ENCODE data around the gene ABLIM3. TPM values are rescaled to one million over a fixed set of nuclear protein-coding genes. Genes with fewer than 3 reads are reported as not detected.

ABLIM3 gene
- total RNA-seq, 4 donors from 2014 or later: 2.6 to 49.5 (median 6.9) TPM

DNA sequence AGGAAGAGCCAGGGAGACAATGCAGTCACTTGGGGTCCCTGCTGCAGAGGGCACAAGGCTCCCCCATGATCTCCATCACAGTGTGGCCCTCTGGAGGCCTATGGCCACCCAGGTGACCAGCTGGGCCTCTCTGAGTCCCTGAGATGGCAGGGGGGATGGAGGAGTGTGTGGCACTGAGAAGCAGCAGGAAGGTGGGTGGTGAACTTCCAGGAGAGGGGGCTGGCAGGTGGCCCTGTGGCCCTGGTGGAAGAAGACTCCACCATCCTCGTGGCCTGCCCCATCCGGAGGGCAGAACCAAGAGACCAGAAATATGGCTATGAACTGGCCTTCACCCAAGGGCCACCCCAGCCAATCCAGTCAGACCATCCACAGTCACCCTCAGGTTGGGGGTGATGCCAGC lies 98.6 kb downstream of the ABLIM3 start:
- H3K4me3 ChIP-seq: no peak overlapping the region
- H3K27me3 ChIP-seq: no peaks in the 10 kb centered on the region
- no peak overlapping the region for H3K27ac ChIP-seq
- no peaks in the 10 kb centered on the region for H3K9me3 ChIP-seq
- H3K36me3 ChIP-seq: no peaks in the 10 kb centered on the region
- intact Hi-C loops (cut with DNase I; ENCODE audit: low total_unique reads): no loop called here
- TF ChIP-seq, protein P1, sequence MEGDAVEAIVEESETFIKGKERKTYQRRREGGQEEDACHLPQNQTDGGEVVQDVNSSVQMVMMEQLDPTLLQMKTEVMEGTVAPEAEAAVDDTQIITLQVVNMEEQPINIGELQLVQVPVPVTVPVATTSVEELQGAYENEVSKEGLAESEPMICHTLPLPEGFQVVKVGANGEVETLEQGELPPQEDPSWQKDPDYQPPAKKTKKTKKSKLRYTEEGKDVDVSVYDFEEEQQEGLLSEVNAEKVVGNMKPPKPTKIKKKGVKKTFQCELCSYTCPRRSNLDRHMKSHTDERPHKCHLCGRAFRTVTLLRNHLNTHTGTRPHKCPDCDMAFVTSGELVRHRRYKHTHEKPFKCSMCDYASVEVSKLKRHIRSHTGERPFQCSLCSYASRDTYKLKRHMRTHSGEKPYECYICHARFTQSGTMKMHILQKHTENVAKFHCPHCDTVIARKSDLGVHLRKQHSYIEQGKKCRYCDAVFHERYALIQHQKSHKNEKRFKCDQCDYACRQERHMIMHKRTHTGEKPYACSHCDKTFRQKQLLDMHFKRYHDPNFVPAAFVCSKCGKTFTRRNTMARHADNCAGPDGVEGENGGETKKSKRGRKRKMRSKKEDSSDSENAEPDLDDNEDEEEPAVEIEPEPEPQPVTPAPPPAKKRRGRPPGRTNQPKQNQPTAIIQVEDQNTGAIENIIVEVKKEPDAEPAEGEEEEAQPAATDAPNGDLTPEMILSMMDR (IDR thresholded peaks at IDR 0.05): no peak
- no peak for TF ChIP-seq POLR2A (IDR thresholded peaks at IDR 0.05)
- H3K4me1 ChIP-seq: no peaks in the 10 kb centered on the region
- DNase-seq: no peak

DNA sequence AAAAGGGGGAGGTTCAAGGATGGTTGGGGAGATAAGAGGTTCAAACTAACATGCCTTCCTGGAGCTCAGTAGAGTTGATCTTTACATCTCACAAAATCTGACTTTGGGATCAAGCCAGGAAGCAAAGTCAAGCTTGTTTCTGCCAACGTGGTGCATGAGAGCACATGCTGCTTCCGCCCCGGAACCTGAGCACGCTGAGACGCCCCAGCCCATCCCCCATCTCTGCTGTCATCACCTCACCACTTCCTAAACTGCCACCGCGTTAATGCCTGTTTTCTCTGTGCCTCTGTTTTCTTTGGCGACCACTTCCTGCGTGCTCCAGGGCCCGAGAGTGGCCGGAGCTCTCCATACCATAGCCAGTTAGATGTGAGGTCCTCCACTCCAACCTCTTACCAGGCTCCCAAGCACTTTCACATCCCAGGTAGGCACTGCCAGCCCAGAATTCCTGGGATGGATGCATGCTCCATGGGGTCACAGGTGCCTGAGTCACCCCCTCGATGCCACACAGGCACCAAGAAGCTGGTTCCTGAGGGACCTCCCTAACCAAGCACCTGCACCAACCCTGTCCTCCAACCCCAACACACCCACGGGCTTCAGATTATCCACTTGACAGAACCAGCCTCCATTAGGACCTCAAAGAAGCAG lies 99.2 kb downstream of the ABLIM3 start:
- peak in 1 of 2 donors; percentile 19 for DNase-seq
- TF ChIP-seq, protein P1 (IDR thresholded peaks at IDR 0.05): no peak
- TF ChIP-seq POLR2A (IDR thresholded peaks at IDR 0.05): no peak
- intact Hi-C loops (cut with DNase I; ENCODE audit: low total_unique reads): no loop called here
- Histone ChIP-seq H3K9me3 (no peaks in the 10 kb centered on the region), H3K27me3 (no peaks in the 10 kb centered on the region), H3K27ac (no peak overlapping the region), H3K36me3 (no peaks in the 10 kb centered on the region), H3K4me3 (no peak overlapping the region), H3K4me1 (no peaks in the 10 kb centered on the region)

- Histone ChIP-seq H3K9me3 (no peaks in the 10 kb centered on the region), H3K27ac (no peak overlapping the region), H3K27me3 (no peaks in the 10 kb centered on the region), H3K4me3 (no peak overlapping the region), H3K4me1 (no peaks in the 10 kb centered on the region), H3K36me3 (no peaks in the 10 kb centered on the region)
- no peak for DNase-seq
- TF ChIP-seq POLR2A (IDR thresholded peaks at IDR 0.05): no peak
- TF ChIP-seq, protein P1 (IDR thresholded peaks at IDR 0.05): no peak
- intact Hi-C loops (cut with DNase I; ENCODE audit: low total_unique reads): no loop called here
Measured at GRCh38 chr5:149242339-149242738, 101.0 kb downstream of the ABLIM3 start.

- Histone ChIP-seq H3K27me3 (no peaks in the 10 kb centered on the region), H3K4me3 (no peak overlapping the region), H3K4me1 (no peaks in the 10 kb centered on the region), H3K27ac (no peak overlapping the region), H3K9me3 (no peaks in the 10 kb centered on the region), H3K36me3 (no peaks in the 10 kb centered on the region)
- intact Hi-C loops (cut with DNase I; ENCODE audit: low total_unique reads): no loop called here
- DNase-seq: no peak
- no peak for TF ChIP-seq POLR2A (IDR thresholded peaks at IDR 0.05)
- TF ChIP-seq, protein P1 (IDR thresholded peaks at IDR 0.05): no peak
Measured at GRCh38 chr5:149246906-149247305, 105.6 kb downstream of the ABLIM3 start.

GRCh38 chr5:149247726-149248125 lies 106.4 kb downstream of the ABLIM3 start:
- H3K4me1 ChIP-seq: no peaks in the 10 kb centered on the region
- DNase-seq: no peak
- intact Hi-C loops (cut with DNase I; ENCODE audit: low total_unique reads): no loop called here
- no peak overlapping the region for H3K4me3 ChIP-seq
- H3K36me3 ChIP-seq: no peaks in the 10 kb centered on the region
- no peaks in the 10 kb centered on the region for H3K9me3 ChIP-seq
- H3K27me3 ChIP-seq: no peaks in the 10 kb centered on the region
- TF ChIP-seq POLR2A (IDR thresholded peaks at IDR 0.05): no peak
- TF ChIP-seq, protein P1 (IDR thresholded peaks at IDR 0.05): no peak
- no peak overlapping the region for H3K27ac ChIP-seq
